Mesothelial cell of epicardium (in vitro differentiated cells): ENCODE results near the gene ERC1. TPM values are rescaled to one million over a fixed set of nuclear protein-coding genes. Genes with fewer than 3 reads are reported as not detected.

Experiments
- DNase-seq, 2 experiments: peaks; one replicate each; pipeline ENCODE4 v3.0.0; 2021; ENCODE audit warnings: low spot score in 2 of 2; ENCODE audit not compliant: unreplicated experiment in 2 of 2
- H3K27ac Mint-ChIP-seq: 2 replicates; pipeline ENCODE4 v1.8.0; 2021; ENCODE audit warnings: mixed read lengths
- H3K27me3 Mint-ChIP-seq: 2 replicates; pipeline ENCODE4 v1.8.0; 2021; ENCODE audit warnings: low read depth, mixed read lengths
- H3K36me3 Mint-ChIP-seq: 2 replicates; pipeline ENCODE4 v1.8.0; 2021; ENCODE audit warnings: mixed read lengths
- H3K4me1 Mint-ChIP-seq: 2 replicates; pipeline ENCODE4 v1.8.0; 2021; ENCODE audit warnings: mixed read lengths
- H3K4me3 Mint-ChIP-seq: 2 replicates; pipeline ENCODE4 v1.8.0; 2021; ENCODE audit warnings: mild to moderate bottlenecking, moderate library complexity, mixed read lengths
- H3K9me3 Mint-ChIP-seq: 2 replicates; pipeline ENCODE4 v1.8.0; 2021; ENCODE audit warnings: mixed read lengths
- total RNA-seq: library from RNA; stranded (reverse); gene quantifications from 3 replicates; pipeline ENCODE4 v1.2.1, GENCODE V29; 2021
- TF ChIP-seq, protein P1 (sequence below): fragments of 200-600 bp; sonication (generic); IDR thresholded peaks from one replicate; pipeline ENCODE4 v1.5.0; 2021; ENCODE audit warnings: antibody characterized with exemption; ENCODE audit not compliant: unreplicated experiment

The ERC1 gene
- total RNA-seq, 1 donor from 2014 or later = 66.1 TPM

DNA sequence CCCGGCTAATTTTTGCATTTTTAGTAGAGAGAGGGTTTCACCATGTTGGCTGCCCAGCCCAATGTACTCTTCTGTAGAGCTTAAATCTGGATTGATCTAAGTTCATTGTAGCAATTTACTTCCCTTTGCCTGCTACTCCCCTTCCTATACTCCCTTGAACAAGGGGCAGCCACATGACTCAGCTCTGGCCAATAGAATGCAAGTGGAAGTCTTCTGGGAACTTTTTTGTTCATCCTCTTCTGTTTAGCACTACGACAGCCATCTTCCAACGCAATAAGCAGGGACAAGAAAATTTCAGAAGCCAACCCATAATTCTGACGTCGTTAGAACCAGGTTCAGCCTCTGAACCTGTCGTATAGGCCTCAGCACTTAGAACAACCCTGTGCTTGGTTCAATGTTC, 35.1 kb upstream of the ERC1 start:
- TF ChIP-seq, protein P1, sequence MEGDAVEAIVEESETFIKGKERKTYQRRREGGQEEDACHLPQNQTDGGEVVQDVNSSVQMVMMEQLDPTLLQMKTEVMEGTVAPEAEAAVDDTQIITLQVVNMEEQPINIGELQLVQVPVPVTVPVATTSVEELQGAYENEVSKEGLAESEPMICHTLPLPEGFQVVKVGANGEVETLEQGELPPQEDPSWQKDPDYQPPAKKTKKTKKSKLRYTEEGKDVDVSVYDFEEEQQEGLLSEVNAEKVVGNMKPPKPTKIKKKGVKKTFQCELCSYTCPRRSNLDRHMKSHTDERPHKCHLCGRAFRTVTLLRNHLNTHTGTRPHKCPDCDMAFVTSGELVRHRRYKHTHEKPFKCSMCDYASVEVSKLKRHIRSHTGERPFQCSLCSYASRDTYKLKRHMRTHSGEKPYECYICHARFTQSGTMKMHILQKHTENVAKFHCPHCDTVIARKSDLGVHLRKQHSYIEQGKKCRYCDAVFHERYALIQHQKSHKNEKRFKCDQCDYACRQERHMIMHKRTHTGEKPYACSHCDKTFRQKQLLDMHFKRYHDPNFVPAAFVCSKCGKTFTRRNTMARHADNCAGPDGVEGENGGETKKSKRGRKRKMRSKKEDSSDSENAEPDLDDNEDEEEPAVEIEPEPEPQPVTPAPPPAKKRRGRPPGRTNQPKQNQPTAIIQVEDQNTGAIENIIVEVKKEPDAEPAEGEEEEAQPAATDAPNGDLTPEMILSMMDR = no peak
- no peaks in the 10 kb centered on the region for H3K4me1 Mint-ChIP-seq
- H3K27ac Mint-ChIP-seq = no peak overlapping the region
- no peak for DNase-seq
- no peak overlapping the region for H3K4me3 Mint-ChIP-seq
- no peaks in the 10 kb centered on the region for H3K36me3 Mint-ChIP-seq
- H3K9me3 Mint-ChIP-seq = no peaks in the 10 kb centered on the region
- no peaks in the 10 kb centered on the region for H3K27me3 Mint-ChIP-seq

DNA sequence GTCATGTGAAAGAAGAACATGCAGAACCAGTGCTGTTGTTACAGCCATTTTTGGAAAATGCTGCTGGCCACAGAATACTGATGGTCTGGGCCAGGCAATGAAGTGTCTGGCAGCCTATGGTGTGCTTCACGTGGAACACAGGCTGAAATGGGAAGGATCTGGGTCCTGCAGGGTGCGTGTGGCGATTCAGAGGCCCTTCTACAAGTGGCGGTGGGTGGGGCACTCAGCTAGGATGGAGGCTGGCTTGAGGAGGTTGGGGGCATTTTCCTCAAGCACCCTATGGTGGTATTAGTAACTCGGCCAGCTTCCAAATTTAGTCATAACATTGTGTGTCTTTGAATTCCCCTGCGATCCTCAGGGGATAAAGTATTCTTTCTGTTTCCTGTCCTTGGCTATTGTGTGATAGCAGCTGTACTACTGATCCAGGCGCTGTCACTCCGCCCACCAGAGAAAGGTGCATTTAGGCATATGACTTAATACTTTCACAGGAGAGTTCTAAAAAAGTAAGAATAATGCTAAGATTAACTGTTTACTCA, 32.4 kb upstream of the ERC1 start:
- no peak for DNase-seq
- no peaks in the 10 kb centered on the region for H3K36me3 Mint-ChIP-seq
- no peaks in the 10 kb centered on the region for H3K9me3 Mint-ChIP-seq
- peaks cover 2% of the 10 kb centered on the region for H3K4me1 Mint-ChIP-seq
- no peaks in the 10 kb centered on the region for H3K27me3 Mint-ChIP-seq
- H3K4me3 Mint-ChIP-seq = no peak overlapping the region
- H3K27ac Mint-ChIP-seq = no peak overlapping the region
- TF ChIP-seq, protein P1 = no peak

DNA sequence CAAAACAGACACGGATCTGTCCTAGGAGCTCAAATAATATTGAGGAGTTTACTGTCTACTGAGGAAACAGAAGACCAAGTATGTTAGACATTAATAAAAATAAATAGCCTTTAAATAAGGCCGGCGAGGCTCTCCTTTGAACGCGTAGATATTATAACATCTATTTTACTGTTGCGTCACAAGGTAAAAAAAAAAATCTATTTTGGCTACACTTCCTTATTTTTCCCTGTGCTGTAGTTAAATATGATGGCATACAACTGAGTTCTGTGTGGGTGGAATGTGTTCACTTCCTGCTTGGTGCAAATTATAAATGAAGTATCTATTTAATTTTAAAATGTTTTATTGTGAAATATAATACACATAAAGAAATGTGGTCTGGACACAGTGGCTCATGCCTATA, 24.3 kb upstream of the ERC1 start:
- H3K27me3 Mint-ChIP-seq = no peaks in the 10 kb centered on the region
- no peaks in the 10 kb centered on the region for H3K36me3 Mint-ChIP-seq
- no peak overlapping the region for H3K4me3 Mint-ChIP-seq
- peak overlapping the region; percentile 35 for H3K27ac Mint-ChIP-seq
- peaks cover 27% of the 10 kb centered on the region for H3K4me1 Mint-ChIP-seq
- no peak for DNase-seq
- H3K9me3 Mint-ChIP-seq = no peaks in the 10 kb centered on the region
- TF ChIP-seq, protein P1 = no peak

DNA sequence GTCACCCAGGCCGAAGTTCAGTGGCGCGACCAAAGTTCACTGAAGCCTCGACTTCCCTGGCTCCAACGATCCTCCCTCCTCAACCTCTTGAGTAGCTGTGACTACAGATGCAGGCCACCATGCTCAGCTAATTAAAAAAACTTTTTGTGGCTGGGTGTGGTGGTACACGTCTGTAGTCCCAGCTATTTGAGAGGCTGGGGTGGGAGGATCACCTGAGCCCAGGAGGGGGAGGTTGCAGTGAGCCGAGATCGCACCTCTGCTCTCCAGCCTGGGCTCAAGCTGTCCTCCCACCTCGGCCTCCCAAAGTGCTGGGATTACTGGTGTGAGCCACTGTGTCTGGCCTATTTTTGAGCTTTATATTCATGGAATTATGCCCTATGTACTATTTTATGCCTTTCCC, 23.4 kb upstream of the ERC1 start:
- TF ChIP-seq, protein P1 = no peak
- Mint-ChIP-seq H3K4me3 (no peak overlapping the region), H3K27ac (peak overlapping the region; percentile 56), H3K36me3 (no peaks in the 10 kb centered on the region), H3K9me3 (no peaks in the 10 kb centered on the region), H3K4me1 (peaks cover 27% of the 10 kb centered on the region), H3K27me3 (no peaks in the 10 kb centered on the region)
- no peak for DNase-seq

DNA sequence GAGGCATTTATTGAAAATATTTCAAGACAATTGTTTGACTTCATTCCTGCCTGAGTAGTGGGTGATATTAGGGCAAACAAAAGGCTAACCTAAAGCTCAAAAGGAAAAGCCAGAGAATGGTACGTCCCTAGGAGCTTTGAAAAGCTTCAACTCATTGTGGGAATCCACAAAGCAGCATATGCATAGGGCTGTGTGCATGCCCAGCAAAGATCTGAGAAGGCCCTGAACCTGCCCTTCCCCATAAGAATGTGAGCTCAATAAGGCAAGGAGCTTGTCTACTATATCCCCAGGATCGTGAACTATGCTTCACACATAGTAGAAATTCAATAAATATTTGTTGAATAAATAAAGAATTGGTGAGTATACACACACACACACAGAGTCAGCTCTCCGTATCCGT, 22.5 kb upstream of the ERC1 start:
- TF ChIP-seq, protein P1 = no peak
- peaks cover 26% of the 10 kb centered on the region for H3K4me1 Mint-ChIP-seq
- H3K36me3 Mint-ChIP-seq = peaks cover 2% of the 10 kb centered on the region
- H3K27me3 Mint-ChIP-seq = no peaks in the 10 kb centered on the region
- peak overlapping the region; percentile 56 for H3K27ac Mint-ChIP-seq
- H3K9me3 Mint-ChIP-seq = no peaks in the 10 kb centered on the region
- H3K4me3 Mint-ChIP-seq = no peak overlapping the region
- DNase-seq = no peak

DNA sequence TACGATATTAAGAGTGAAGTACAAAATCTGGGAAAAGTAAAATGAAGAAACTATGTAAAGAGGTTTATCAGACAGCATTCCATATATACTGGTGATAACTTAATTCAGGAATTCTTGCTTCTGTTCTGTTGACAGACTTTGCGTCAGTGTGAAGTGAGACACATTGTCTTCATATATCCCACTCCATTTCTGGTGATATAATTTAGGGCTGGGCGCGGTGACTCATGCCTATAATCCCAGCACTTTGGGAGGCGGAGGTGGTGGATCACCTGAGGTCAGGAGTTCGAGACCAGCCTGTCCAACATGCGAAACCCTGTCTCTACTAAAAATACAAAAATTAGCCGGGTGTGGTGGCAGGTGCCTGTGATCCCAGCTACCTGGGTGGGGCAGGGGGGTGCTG, 21.2 kb upstream of the ERC1 start:
- Mint-ChIP-seq H3K27ac (no peak overlapping the region), H3K9me3 (no peaks in the 10 kb centered on the region), H3K4me3 (no peak overlapping the region), H3K36me3 (peaks cover 4% of the 10 kb centered on the region), H3K27me3 (no peaks in the 10 kb centered on the region), H3K4me1 (peaks cover 21% of the 10 kb centered on the region)
- TF ChIP-seq, protein P1 = no peak
- DNase-seq = no peak
